B cell (primary cell): ENCODE results near the gene CASP2. TPM values are rescaled to one million over a fixed set of nuclear protein-coding genes. Genes with fewer than 3 reads are reported as not detected.

Source experiments
- ATAC-seq: fragments of 200-7000 bp; cut with Tn5 transposase; one replicate; pipeline ENCODE4 v1.10.0; 2021; ENCODE audit warnings: low read depth, mild to moderate bottlenecking, moderate number of reproducible peaks, moderate library complexity
- CTCF ChIA-PET: fragments of 350-600 bp; sonication (Branson Sonifier 250); formaldehyde crosslinking; loops from one replicate; lab custom pipeline; 2021; ENCODE audit warnings: antibody characterized with exemption, inconsistent platforms; lab: Charles Lee
- POLR2A ChIA-PET: fragments of 350-600 bp; sonication (Branson Sonifier 250); formaldehyde crosslinking; loops from one replicate; lab custom pipeline; 2021; ENCODE audit warnings: antibody characterized with exemption; lab: Charles Lee
- DNase-seq: peaks from one replicate; pipeline ENCODE4 v3.0.0; 2013
- H2AFZ ChIP-seq: 2 replicates; pipeline ENCODE4 v1.6.1; 2012; ENCODE audit warnings: mild to moderate bottlenecking, low read depth, low read length; ENCODE audit not compliant: insufficient read depth, poor library complexity, severe bottlenecking
- H3K27ac ChIP-seq, 2 donors: 1 replicate in 1 of 2; 2 replicates in 1 of 2; pipeline ENCODE4 v1.5.1; 2012 to 2013; ENCODE audit warnings: low read length in 2 of 2, mild to moderate bottlenecking in 2 of 2, moderate library complexity in 1 of 2
- H3K27me3 ChIP-seq, 4 experiments: fragments of 200-600 bp in 1 of 4; sonication (generic) in 1 of 4; replicated peaks in 1 of 4; 1 replicate in 2 of 4; 2 replicates in 2 of 4; pipeline versions ENCODE4 v1.6.1 to v1.7.0; 2013 to 2016; ENCODE audit warnings: low read length in 3 of 4, mild to moderate bottlenecking in 2 of 4, mixed read lengths in 1 of 4, moderate library complexity in 1 of 4; ENCODE audit not compliant: insufficient read depth in 4 of 4, control insufficient read depth in 3 of 4; ENCODE audit errors: control extremely low read depth in 1 of 4
- H3K36me3 ChIP-seq, 2 experiments: replicated peaks in 1 of 2; 1 replicate in 1 of 2; 2 replicates in 1 of 2; pipeline versions ENCODE4 v1.6.1 to v1.7.1; 2013; ENCODE audit warnings: low read length in 1 of 2; ENCODE audit not compliant: insufficient read depth in 2 of 2, control insufficient read depth in 1 of 2; ENCODE audit errors: control extremely low read depth in 1 of 2, extremely low read depth in 1 of 2
- H3K4me1 ChIP-seq, 2 donors: fragments of 200-600 bp in 1 of 2; sonication (generic) in 1 of 2; 1 replicate in 1 of 2; 2 replicates in 1 of 2; pipeline versions ENCODE4 v1.5.1 to v1.6.1; 2013 to 2017; ENCODE audit warnings: low read length in 2 of 2; ENCODE audit not compliant: control insufficient read depth in 2 of 2, insufficient read depth in 2 of 2
- H3K4me2 ChIP-seq: replicated peaks from 2 replicates; pipeline ENCODE3; 2012; ENCODE audit warnings: mild to moderate bottlenecking, low read depth, low read length; ENCODE audit not compliant: poor library complexity, severe bottlenecking
- H3K4me3 ChIP-seq, 5 experiments: fragments of 200-600 bp in 1 of 5; sonication (generic) in 1 of 5; 1 replicate in 3 of 5; 2 replicates in 2 of 5; pipeline versions ENCODE4 v1.5.1 to v1.7.0; 2011 to 2016; ENCODE audit warnings: low read length in 4 of 5, mild to moderate bottlenecking in 4 of 5, low read depth in 2 of 5, control low read depth in 1 of 5, moderate library complexity in 1 of 5; ENCODE audit not compliant: insufficient read depth in 1 of 5; ENCODE audit errors: control extremely low read depth in 1 of 5, extremely low read depth in 1 of 5
- H3K79me2 ChIP-seq: fragments of 200-600 bp; sonication (generic); one replicate; pipeline ENCODE4 v1.6.0; 2016; ENCODE audit warnings: low read length; ENCODE audit not compliant: control insufficient read depth, insufficient read depth
- H3K9ac ChIP-seq: fragments of 200-600 bp; sonication (generic); 2 replicates; pipeline ENCODE4 v1.6.1; 2017; ENCODE audit warnings: mild to moderate bottlenecking, low read length, moderate library complexity
- H3K9me3 ChIP-seq, 3 donors: one replicate each; pipeline versions ENCODE4 v1.6.1 to v1.7.1; 2013; ENCODE audit warnings: low read length in 2 of 3; ENCODE audit not compliant: control insufficient read depth in 2 of 3, insufficient read depth in 1 of 3; ENCODE audit errors: control extremely low read depth in 1 of 3
- H4K20me1 ChIP-seq: 2 replicates; pipeline ENCODE4 v1.6.0; 2012; ENCODE audit warnings: mild to moderate bottlenecking, low read length; ENCODE audit not compliant: insufficient read depth, control insufficient read depth, poor library complexity, severe bottlenecking
- H3K27ac Mint-ChIP-seq: one replicate; pipeline ENCODE4 v1.8.0; 2021; ENCODE audit warnings: mixed read lengths
- H3K27me3 Mint-ChIP-seq: one replicate; pipeline ENCODE4 v1.8.0; 2021; ENCODE audit warnings: mixed read lengths
- H3K4me1 Mint-ChIP-seq: one replicate; pipeline ENCODE4 v1.8.0; 2021; ENCODE audit warnings: mixed read lengths
- H3K4me3 Mint-ChIP-seq: one replicate; pipeline ENCODE4 v1.8.0; 2021; ENCODE audit warnings: mixed read lengths
- H3K9me3 Mint-ChIP-seq: one replicate; pipeline ENCODE4 v1.8.0; 2022; ENCODE audit warnings: mixed read lengths; ENCODE audit not compliant: insufficient read depth
- CTCF ChIP-seq: fragments of 200-600 bp; IDR thresholded peaks from one replicate; pipeline ENCODE4 v1.8.0; 2022; ENCODE audit warnings: antibody characterized with exemption, mild to moderate bottlenecking
- EZH2 ChIP-seq: IDR thresholded peaks from 2 replicates; pipeline ENCODE4 v1.6.1; 2012; ENCODE audit warnings: borderline replicate concordance, low read depth, mild to moderate bottlenecking, moderate library complexity, low read length; ENCODE audit not compliant: insufficient read depth, poor library complexity, severe bottlenecking
- WGBS: methylation state at CpG from one replicate; pipeline ENCODE4 v1.1.5; 2013; ENCODE audit warnings: missing lambda C conversion rate; ENCODE audit not compliant: insufficient coverage; 5-methylcytosine and 5-hydroxymethylcytosine counted together
- intact Hi-C: fragments of 100-400 bp; cut with micrococcal nuclease; formaldehyde crosslinking; loops from one replicate; pipeline ENCODE4 v1.10.0; 2022
- polyA plus RNA-seq: library from polyadenylated mRNA; depleted of rRNA; stranded (reverse); fragments of >200 nt; gene quantifications from 2 replicates; pipeline ENCODE4 v1.2.3, GENCODE V29; 2012
- total RNA-seq, 2 donors: library from RNA; stranded (reverse); fragments of 120-200 nt in 1 of 2; gene quantifications; 1 replicate in 1 of 2; 2 replicates in 1 of 2; pipeline versions ENCODE4 v1.2.3 to v1.2.4, GENCODE V29; 2013 to 2022

Gene CASP2
- total and polyA plus RNA-seq, 2 donors (not counting 1 experiment from before 2014, with no cell fraction given): 29.2 to 66.5 TPM

GRCh38 chr7:143300959-143301935 is 13.1 kb downstream of the CASP2 start:
- H3K27ac Mint-ChIP-seq: no peak overlapping the region

More at GRCh38 chr7:143300959-143301935, 13.1 kb downstream of the CASP2 start:
- Histone ChIP-seq H3K9me3 (no peaks in the 10 kb centered on the region), H2AFZ (no peak overlapping the region), H3K27ac (peak overlapping the region in 1 of 2 donors; percentile 12), H3K9ac (no peak overlapping the region), H3K4me1 (peaks cover 0 to 3% of the 10 kb centered on the region in 2 donors), H3K27me3 (no peaks in the 10 kb centered on the region), H3K4me2 (no peak overlapping the region), H3K4me3 (no peak overlapping the region), H3K79me2 (peaks cover 15% of the 10 kb centered on the region), H4K20me1 (peaks cover 40% of the 10 kb centered on the region), H3K36me3 (peaks cover 2 to 91% of the 10 kb centered on the region in 2 experiments)
- ATAC-seq (no peak), DNase-seq (no peak)
- peaks cover 18% of the 10 kb centered on the region for H3K4me1 Mint-ChIP-seq
- H3K9me3 Mint-ChIP-seq: no peaks in the 10 kb centered on the region
- H3K27me3 Mint-ChIP-seq: no peaks in the 10 kb centered on the region
- WGBS: 20% methylated on average over 1 of the region's 8 CpGs
- no peak overlapping the region for H3K4me3 Mint-ChIP-seq
- POLR2A ChIA-PET: interaction anchor here (1.0 kb wide), 1 partner anchor 13 kb away, joined by 3 read pairs; the partner anchor contains the start of gene CASP2
- no peak for TF ChIP-seq EZH2
- no peak for TF ChIP-seq CTCF
- intact Hi-C loops: loop anchor here (1.0 to 5.0 kb wide), 2 partner anchors 39 to 61 kb away; partner anchors contain the start of gene GSTK1
- CTCF ChIA-PET: interaction anchor here (0.5 to 4.6 kb wide), 10 partner anchors 9 to 518 kb away, joined by 3 to 112 read pairs (median 3); no protein-coding TSS in a partner anchor
